GM18498 (cell line): ENCODE results near the gene CDH4.
"Not testable (repeated sequence)": the region's sequence is repeated elsewhere in the genome, so short reads cannot be mapped to it uniquely, and the experiment has no call there.

Experiments
- ATAC-seq: cut with Tn5 transposase; IDR thresholded peaks from one replicate; pipeline ENCODE4 v1.9.1; 2021; ENCODE audit warnings: mild to moderate bottlenecking, moderate library complexity; ENCODE audit not compliant: unreplicated experiment

The CDH4 gene

DNA sequence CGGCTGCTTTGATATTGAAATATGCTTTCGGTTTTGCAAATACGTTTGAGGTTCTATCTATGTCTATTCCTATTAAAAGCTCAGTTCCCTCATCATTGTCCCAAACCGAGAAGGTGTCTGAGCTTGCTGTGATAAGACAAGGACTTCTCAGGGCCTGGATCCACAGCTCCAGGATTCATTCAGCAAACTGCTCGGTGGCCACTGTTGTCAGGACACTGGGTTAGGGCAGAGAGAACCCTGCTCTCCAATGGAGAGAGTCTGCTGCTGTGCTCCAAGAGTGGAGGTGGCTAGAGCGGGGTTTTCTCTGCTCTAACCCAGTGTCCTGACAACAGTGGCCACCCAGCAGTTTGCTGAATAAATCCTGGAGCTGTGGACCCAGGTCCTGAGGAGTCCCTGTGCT is 198.5 kb downstream of the CDH4 start:
- no peak for ATAC-seq

DNA sequence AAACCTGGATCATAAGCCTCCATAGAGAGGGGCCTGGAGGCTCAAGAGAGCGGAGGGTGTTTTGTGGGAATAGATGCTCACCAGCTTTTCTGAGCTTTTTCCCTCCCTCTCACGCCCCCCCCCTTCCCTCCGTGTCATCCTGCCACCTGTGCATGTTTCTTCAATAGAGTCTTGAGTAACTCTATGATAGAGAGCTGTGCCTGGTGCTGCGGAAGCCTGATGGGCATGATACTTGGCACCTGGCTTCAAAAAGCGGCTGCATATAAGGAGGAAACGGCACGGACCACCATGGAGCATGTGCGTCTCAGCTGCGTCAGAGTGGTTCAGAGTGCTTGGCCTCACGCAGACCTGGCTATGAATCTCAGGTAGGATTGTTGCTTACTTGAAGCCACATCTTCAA is 198.9 kb downstream of the CDH4 start:
- no peak for ATAC-seq

DNA sequence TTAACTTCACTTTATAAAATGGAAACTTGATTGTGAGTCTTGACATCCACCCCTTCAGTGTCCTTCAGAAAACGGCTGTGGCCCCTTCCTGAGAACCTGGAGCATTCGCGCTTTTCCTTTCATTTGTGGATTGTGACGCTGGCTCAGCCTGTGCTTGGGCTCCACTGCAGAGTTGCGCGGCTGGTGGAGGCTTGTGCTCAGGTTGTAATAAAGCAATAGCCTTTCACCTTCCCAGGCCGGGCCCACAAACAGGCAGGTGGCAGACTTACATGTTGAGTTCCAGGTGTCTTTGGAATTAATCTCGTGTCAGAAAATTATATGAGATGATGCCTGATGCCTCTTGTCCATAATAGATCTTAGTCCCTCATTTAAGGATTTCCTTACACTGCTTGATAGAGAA is 199.9 kb downstream of the CDH4 start:
- ATAC-seq, result no peak

DNA sequence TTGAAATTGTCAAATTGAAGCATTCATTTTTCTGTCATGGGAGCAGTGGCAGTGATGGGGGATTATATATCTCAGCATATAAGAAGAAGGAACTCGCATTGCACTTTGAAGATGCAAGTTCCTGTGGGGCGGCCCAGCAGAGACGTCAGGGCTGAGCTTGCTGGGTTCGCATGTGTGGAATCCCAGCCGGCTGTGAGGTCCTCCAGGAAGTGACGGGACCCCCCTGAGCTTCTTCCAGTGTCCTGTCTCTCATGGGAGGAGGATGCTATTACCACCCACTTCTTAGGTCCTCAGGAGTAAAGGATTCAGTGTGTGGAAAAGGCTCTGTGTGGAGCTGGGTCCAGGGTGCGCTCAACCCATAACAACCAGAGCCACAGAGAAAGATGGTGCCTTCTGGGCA is 201.2 kb downstream of the CDH4 start:
- ATAC-seq, result no peak

DNA sequence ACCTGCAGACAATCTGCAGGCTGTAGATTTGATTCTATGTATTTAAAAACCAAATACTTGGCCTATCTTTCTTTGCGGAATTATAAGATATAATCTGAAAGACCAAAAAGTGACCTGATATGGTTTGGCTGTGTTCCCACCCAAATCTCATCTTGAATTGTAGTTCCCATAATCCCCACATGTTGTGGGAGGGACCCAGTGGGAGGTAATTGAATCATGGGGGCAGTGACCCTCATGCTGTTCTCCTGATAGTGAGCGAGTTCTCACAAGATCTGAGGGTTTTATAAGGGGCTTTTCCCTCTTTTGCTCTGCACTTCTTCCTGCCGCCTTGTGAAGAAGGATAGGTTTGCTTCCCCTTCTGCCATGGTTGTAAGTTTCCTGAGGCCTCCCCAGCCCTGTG is 201.6 kb downstream of the CDH4 start:
- not testable (repeated sequence) for ATAC-seq

GRCh38 chr20:61454053-61454452 is 202.0 kb downstream of the CDH4 start:
- ATAC-seq, result no peak

GRCh38 chr20:61455508-61456215 is 203.6 kb downstream of the CDH4 start:
- no peak for ATAC-seq

GRCh38 chr20:61457725-61458124 is 205.7 kb downstream of the CDH4 start:
- no peak for ATAC-seq

DNA sequence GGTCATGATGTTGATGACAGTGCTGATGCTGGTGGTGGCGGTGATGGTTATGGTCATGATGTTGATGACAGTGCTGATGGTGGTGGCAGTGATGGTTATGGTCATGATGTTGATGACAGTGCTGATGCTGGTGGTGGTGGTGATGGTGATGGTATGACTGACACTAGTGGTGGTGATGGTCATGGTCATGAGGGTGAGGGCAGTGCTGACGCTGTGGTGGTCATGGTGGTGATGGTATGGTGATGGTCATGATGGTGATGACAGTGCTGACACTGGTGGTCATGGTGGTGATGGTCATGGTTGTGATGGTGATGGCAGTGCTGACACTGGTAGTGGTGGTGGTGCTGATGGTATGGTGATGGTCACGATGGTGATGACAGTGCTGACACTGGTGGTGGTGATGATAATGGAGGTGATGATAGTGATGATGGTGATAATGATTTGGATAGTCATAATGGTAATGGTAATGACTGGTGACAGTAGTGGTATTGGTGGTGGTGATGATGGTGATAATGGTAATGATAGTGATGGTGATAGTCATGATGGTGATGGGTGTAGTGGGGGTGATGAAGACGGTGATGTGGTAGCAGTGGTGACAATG is 206.2 kb downstream of the CDH4 start:
- ATAC-seq, result no peak

- ATAC-seq, result no peak
These were observed 207.2 kb downstream of the CDH4 start for GRCh38 chr20:61459266-61459665.

- ATAC-seq, result no peak
These were observed 207.6 kb downstream of the CDH4 start for GRCh38 chr20:61459705-61460104.

- no peak for ATAC-seq
These were observed 208.4 kb downstream of the CDH4 start for GRCh38 chr20:61460261-61461052.

- no peak for ATAC-seq
These were observed 209.4 kb downstream of the CDH4 start for GRCh38 chr20:61461461-61461860.

GRCh38 chr20:61464307-61465303 is 212.5 kb downstream of the CDH4 start:
- no peak for ATAC-seq

DNA sequence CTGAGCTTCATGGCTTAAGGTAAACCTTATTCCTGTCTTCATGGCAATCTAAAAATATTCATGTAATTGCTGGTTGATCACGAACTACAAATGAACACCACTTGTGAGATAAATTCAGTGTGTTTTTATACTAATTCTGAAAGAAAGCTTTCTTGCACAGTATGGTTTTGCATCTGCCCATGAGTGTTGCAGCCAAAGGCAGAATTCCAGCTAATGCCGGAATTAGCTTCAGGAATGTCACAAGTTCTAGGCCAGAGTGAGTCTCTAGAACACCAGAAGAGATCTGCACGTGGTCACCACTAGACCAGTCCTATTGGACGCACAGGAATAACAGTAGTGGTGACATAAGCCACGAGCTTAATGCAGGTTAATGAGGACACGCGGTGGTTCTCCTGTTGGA is 223.7 kb downstream of the CDH4 start:
- no peak for ATAC-seq

DNA sequence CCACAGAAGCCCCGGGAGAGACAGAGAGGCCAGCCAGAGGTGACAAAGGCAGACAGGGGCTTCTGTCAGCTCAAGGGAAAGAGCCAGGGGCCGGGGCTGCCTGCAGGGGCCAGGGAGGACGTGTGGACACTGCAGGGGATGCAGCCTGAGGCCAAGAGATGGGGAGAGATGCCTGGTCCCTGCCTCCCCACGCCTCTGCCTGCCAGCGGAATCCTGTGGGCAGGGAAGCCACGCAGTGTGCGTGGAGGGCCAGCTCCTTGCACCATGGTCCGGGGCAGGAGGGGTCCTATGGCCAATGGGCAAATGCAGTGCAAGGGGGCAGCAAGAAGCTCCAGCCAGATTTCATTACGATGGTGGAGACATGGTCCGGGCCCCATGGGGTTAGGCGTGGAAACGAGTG is 224.9 kb downstream of the CDH4 start:
- no peak for ATAC-seq

DNA sequence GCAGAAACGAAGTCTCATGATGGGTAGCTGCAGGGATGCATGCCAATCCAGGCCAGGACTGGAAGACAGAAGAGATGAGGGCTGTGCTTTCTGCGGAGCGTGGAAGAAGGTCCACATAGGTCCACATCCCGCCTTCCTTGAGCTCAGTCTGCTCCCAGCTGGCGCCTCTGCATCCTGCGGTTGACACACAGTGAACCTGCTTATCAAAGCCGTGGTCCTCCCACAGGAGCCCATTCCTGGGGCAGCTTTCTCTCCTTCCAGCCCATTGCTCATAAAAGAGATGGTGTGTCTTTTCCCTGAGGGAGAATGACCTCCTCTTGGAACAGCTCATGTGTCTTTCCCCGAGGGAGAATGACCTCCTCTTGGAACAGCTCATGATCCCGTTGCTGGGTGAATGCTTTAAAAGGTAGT is 225.4 kb downstream of the CDH4 start:
- ATAC-seq, result no peak

DNA sequence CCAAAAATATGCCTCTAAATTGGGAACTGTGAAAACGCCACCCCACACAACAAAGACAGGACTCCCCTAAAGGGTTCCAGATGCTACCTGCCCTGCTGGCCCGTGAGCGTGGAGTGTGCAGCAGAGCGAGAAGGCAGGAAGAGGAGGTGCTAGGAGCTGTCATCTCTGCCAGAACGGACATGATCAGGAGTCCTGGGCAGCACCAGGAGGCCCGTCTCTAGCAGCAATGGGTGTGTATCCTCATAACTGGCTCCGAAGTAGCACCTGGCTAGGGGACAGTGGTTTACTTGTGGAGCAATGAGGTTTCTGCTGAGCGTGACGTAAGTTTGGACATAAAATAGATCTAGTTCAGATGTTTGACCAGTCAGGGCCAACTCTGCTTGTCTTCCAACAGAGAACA is 226.0 kb downstream of the CDH4 start:
- no peak for ATAC-seq

- no peak for ATAC-seq
These were observed 226.7 kb downstream of the CDH4 start for GRCh38 chr20:61478611-61479305.

- ATAC-seq, result not testable (repeated sequence)
These were observed 227.4 kb downstream of the CDH4 start for GRCh38 chr20:61479433-61479832.
